ENCODE data around the gene TSPAN14.
"Not testable (repeated sequence)": the region's sequence is repeated elsewhere in the genome, so short reads cannot be mapped to it uniquely, and the experiment has no call there.

Gene TSPAN14, protein sequence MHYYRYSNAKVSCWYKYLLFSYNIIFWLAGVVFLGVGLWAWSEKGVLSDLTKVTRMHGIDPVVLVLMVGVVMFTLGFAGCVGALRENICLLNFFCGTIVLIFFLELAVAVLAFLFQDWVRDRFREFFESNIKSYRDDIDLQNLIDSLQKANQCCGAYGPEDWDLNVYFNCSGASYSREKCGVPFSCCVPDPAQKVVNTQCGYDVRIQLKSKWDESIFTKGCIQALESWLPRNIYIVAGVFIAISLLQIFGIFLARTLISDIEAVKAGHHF

DNA sequence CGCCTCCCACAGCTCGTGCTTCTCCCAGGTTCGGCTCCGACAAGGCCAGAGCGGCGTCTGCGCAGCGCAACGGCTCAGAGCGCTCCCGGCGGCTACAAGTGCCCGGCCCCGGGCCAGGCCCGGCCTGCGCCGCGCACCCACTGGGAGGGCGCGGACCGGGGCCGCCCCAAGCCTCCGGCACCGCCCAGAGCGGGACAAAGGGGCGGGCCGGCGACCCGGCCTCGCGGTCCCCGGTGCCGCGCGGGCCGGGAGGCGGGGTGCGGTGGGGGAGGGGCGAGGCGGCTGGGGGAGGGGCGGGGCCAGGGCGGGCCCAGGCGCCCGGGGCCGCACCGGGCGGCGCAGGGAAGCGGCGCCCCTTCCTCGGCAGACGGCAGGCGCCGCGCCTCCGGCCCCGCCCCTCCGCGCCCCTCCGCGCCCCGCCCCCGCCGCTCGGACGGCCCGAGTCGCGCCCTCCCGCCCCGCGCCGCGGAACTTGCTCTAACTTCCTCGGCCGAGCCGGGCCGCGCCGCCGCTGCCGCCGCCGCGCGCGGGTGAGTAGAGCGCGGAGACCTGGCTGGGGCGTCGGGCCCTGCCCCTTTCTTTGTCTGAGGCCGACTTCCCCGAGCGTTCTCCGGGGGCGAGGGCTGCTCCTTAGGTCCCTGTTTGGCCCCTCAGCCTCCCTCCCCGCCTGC lies at the start of gene TSPAN14:
TSPAN14 (plus strand) TSS at position 469 of the 671 bp plus-strand sequence. CDS start 34,924 bp downstream, outside the sequence.
- peak; percentile 81 for DNase-seq

DNA sequence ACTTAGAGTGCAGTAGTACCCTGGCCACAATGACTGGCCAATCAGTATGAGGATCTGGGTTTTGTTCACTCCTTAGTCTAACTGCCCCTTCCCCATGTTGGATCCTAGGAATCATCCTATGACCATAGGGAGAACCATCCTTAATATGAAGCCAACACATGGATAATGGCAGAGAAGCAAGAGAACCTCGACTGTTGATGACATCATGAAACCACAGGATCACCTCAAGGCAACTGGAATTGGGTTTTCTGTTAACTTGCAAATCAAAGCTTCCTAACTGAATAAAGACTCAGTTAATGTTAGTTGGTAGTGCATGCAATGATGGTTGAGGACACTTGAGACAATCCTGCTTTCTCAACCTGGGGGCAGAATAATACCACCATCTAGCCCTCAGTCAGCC lies 49.1 kb upstream of the TSPAN14 start:
- DNase-seq: no peak

DNA sequence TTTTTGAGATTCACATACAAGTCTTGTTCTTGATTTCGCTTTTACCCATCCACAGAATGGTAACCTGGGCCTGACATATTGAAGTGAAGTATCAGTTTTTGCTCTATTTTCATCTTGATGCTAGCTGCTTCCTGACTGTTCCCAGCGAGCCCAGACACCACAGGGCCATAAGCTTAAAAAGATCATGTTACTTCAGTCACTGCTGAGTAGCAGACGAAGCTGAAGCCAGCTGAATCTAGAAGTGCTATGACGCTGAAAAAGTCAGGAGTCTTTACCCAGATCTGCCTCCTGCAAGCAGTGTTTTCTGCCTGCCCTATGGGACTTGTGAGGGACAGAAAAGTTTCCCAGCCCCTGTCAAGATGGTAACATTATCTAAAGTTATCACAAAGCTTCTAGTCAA lies 48.5 kb upstream of the TSPAN14 start:
- DNase-seq: peak; percentile 69

DNA sequence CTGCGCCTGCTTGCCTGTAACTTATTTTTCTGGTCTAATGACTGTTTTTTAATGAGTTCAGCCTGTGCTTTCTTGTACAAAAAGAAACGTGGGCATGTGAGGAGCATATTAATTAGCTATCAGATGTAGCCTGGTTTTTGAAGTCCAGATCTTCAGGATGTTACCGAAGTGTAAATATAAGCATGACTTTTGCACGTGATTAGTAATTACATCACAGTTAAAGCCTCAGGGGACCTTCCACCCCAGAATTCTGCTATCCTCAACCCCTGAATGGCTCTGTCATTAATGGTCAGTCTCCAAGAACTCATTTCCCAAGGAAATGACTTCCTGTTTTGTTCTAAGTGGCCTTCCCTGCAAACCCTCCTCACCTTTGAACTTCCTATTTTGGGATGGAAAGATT lies 47.9 kb upstream of the TSPAN14 start:
- DNase-seq: no peak

DNA sequence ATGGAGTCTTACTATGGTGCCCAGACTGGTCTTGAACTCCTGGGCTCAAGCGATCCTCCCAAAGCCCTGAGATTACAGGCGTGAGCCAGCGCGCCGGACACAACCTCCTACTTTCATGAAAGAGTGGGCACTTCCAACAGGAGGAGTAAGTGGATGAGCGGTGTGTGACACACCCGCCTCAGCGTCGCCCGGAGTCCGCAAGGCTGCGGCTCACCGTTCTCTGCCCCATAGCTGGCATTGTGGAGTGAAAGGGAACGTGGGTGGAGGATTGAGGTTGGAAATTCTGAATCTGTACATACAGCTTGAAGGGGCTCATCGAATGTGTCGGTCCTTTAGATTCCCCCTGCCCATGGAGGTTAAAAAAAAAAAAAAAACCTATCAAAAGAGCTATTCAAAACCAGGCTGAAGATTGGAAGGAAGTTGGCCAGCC lies 46.3 kb upstream of the TSPAN14 start:
- peak; percentile 68 for DNase-seq

DNA sequence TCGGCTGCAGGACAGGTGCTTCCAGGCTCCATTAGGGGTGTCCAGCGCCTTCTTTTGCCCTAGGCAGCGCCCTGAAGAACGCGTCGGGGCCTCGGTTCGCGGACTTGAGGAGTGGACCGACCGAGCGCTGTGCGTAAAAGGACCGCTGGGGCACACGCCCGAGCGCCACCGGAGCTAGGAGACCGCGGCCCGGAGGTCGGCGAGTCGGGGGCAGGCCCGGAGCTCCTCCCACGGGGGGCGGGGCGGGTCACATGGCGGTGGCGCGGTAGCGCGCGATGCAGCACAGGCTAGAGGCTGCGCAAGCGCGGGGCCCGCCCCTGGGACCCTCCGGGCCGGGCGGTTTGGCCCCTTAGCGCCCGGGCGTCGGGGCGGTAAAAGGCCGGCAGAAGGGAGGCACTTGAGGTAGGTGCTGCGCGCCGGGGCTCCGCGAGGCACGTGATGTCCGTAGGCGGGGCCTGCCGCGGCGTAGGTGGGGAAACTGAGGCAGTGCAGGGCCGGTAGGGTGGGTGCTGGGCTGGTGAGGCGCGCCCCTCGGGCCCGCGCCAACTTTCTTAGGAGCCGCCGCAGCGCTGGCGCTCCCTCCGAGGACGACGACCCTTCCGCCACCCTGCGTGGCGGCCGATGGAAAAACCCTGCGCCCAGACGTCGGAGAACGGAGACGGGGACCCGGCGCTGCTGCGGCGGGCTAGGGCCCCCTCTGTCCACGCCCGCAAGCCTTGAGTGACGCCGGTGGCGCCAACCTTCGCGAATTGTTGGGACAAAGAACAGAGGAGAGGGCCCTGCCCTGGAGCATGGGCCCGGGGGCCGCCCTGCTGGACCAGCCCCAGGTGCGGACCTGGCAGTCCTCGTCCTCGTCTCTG lies 45.6 kb upstream of the TSPAN14 start, which contains the start of gene PRXL2A:
PRXL2A (plus strand) TSS at position 310 of the 860 bp plus-strand sequence. CDS start 11,917 bp downstream, outside the sequence.
- peak; percentile 60 for DNase-seq

DNA sequence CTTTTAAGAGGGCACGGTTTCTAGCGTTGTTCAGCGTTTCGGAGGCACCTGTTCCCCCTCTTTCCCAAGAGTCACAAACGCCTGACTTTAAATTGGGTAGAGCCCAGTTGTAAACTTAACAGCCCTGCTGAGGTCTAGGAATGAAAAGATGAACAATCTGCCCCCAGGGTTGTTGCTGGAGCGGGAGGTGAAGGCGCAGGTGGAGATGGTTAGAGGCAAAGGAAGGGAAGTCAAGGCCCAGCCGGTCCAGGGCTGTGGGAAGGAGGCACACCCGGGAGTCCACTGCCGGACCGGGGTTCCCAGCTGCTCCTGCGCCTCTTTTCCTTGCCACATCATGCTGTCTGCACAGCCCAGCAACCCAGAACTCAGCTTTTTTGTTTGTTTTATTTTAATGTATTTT lies 45.0 kb upstream of the TSPAN14 start:
- peak; percentile 42 for DNase-seq

DNA sequence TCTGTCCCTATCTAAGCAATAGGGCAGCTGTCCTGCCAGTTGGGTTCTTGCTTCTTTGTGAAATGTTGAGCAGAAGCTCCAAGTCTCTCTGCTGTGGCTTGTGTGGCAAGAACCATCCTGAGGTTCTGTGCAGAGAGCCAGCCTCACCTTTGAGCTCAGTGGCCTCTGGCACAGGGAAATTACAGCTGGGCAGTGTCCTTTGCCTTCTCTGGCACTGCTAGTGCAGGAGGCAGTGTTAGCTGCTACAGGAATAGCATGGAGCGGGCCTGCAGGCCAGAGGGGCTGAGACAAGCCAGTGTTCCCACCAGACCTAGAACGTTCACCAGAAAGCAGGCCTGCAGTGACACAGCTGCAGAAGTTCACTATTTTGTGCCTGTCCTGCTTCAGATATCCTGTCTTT lies 44.0 kb upstream of the TSPAN14 start:
- no peak for DNase-seq

DNA sequence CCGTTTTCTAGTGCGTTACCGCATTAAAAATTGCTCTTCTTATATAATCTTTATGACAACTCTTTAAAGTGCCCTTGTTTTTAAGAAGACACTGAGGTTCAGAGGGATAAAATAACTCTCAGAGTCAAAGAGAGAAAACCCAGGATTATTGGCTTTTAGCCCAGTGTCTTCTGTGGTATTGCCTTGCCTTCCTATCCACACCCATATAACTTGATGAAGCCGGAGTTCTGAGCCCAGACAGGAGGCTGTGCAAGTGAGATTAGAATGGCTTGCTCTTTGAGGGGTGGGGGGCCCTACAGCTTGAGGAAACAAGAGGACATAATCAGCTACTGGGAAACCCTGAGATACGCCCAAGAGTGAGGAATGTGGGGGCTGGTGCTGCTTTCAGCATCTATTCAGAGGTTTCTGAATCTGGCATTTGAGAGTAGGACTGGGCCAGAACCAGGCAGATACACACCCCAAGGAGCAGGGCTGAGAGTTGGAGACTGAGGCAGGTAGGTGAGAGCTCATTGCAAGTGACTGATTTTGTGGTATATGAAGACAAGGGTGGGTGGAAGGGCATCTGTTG lies 43.4 kb upstream of the TSPAN14 start:
- no peak for DNase-seq

DNA sequence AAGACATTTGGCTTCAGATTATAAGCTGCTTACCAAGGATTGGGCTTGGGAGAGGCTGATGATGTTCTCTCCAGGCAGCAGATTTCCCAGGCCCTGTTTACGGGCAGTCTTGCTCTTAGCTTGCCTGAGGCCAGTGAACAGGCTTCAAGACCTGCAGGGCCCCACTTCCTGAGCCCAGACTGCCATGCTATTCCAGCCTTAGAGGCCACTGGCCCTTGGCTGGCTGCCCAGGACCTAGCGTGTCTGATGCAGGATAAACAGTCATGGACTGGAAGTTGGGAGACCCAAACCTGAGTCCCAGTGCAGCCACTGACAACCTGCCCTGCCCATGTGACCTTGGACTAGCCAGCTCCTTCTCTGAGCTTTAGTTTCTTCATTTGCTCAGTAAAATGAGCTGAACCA lies 42.8 kb upstream of the TSPAN14 start:
- DNase-seq: peak; percentile 34

DNA sequence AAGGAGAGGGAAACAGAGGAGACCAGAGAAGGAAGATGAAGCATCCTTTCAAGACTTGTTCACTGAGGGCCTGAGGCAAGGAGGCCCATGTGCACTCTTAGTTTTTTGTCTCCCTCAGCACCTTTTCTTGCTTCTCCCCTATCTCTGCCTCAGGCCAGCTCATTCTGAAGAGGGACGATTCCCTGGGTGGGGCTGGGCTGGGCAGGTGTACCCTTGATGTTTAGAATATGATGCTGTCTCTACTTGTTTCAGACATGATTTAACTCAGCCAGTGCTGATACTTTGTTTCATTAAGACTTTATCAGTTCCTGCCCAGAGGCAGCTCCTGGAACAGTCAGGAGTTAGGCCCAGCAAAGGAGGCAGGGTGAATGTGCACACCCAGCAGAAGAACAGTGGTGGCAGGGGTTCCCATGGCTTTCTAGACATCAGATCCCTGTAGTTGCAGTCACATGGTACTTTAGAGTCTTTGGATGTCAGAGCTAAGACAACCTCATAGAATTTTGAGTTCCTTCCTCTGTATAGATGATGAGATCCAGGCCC lies 42.4 kb upstream of the TSPAN14 start:
- DNase-seq: no peak

DNA sequence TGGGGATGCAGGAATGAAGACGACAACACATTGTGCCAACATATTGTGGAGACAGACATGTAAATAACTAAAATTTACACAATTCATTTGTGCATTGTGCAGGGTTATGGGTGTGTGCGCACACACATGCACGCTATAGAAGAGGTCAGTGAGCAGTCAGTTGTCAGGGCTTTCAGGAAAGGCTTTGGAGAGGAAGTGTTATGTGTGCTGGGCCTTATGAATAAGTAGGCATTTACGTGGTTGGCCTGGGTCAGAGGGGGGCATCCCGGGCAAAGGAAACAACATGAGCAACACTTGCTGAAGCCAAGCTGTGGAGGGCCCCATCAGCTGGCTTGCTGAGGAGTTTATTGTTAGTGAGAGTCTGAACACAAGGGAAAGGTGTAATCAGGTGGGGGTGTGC lies 41.6 kb upstream of the TSPAN14 start:
- DNase-seq: peak; percentile 15

DNA sequence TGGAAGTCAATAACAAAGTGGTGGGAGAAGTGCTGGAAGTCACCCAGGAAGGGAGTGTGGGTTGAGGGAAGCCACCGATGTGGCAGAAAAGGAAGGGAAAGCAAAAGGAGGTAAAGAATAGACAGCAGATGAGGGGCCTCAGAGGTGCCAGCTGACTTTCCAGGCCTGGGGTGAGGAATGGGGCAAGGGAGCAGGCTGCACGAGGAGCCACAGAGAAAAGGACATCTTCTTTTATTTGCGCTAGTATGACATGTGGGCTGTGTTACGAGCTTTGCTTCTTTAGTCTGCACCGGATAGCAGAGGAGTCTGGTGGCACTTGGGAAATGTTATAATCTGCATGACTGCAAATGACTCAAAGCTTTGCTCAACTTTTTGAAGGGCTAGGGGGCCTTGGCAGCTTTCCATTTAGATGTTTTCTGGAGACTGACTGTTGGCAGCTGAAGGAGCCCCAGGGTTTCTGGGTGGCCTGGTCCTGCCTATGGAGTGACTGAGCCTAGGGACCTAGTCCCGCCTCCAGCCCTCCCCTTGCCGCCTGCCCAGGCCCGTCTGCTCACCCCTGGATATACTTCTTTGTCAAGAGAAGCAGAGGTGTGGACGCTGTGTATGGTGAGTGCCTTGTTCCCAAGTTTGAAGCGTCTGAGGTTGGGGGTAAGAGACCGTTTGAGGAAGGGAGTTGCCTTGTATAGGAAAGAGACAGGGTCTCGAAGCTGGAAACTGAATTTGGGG lies 40.7 kb upstream of the TSPAN14 start:
- DNase-seq: peak; percentile 45

DNA sequence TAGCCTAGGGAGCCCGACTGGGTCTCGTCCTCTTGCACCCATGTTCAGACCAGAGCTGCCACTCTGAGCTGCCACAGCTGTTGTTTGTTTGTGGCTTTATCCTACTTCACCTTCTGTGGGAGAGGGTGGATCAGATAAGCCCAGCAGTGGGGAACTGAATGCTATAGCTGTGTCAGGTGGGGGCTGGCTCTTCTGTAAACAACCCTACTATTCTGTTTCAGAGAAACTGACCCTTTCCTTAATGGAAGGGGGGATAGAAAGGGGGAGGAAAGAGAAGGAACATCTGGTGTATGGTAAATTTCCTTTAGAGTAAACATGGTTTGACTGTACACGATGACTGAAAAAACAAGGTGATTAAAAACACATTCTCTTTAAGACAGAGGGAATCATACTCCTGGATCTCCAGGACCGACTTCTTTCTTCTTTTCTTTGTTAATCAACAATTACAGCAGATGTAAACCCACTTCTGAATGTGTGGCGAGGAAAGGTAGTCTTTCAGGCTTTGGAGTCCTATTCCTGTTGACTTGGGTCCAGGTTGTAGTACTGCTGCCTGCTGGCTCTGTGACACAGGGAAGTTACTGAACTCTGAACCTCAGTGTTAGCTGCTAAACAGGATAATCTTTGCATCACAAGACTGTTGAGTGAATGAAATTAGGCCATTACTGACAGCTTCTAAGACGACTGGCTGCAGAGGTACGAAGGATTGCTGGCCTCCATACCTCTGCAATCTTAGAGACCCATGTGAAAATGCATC lies 39.8 kb upstream of the TSPAN14 start:
- DNase-seq: peak; percentile 55

DNA sequence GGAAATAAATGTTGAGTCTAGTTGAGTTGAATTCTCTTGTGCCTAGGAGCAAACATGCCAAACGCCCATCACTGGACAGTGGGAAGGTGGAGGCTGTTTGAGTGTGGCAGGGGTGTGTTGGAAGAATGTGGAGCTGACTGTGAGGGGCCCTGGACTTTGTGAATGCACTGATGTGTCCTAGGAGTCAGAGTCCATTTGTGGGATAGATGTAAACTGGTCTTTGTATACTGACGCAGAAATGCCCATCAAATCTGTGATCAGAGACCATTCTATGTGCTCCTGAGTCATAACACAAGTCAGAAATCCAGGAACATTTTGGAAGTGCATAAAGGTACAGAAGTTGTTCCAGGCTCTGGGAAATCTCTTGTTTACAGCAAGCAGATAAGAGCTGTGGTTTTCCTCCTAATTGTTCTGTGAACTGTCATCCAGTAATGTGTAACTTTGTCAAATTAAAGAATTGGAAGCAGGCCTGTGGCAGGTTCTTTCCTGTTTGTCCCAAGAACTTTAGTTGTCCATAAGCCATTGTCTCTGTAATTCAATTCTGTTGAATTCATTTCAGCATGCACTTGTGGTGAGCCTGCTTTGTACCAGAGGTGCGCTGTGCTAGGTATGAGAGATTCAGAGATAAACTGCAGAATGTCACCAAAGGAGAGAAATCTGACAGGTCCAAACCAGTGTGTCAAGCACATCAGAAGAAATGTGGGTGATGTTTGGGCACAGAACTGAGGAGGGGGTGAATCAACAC lies 38.2 kb upstream of the TSPAN14 start:
- DNase-seq: no peak

DNA sequence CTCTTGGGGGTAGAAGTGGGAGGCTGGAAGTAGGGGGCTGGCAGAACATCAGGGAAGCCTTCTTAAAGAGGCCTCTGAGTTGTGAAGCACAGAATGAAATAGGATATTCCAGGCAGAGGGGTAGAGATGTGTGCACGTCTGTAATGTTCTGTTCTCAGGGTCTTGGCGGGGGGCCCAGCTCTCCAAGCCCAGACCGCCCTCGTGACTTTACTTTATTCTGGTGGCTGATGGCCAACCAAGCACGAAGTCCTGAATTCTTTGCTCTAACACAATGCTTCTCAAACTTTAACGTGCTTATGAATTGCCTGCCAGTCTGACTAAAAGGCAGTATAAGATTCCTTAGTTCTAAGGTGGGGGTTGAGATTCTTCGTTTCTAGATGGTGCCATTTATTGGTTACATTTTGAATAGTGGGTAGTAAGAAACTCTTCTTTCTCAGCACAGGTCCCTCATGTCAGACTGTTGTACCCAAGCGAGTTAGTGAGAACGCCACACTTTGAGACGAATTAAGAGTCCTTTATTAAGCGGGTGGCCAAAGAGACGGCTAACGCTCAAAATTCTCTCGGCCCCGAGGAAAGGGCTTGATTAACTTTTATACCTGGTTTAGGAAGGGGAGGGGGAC lies 37.5 kb upstream of the TSPAN14 start:
- no peak for DNase-seq

DNA sequence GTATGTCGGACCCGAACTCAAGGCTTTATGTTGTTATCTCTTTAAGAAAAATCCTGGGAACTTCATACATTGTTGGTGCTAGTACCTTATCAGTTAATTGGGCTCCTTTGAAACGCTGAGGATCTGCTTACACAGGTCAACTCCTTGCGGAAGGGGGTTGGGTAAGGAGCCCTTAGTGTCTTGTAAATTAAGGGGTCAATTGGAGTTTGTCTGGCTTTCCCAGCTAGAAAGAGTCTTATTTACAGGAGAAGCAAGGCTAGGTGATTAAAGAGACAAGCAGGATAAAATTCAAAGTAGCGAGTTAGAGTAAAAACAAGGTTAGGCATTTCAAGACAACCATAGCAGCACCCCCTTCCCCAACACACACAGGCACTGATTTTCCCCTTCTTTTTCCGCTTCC lies 36.9 kb upstream of the TSPAN14 start:
- DNase-seq: not testable (repeated sequence)

DNA sequence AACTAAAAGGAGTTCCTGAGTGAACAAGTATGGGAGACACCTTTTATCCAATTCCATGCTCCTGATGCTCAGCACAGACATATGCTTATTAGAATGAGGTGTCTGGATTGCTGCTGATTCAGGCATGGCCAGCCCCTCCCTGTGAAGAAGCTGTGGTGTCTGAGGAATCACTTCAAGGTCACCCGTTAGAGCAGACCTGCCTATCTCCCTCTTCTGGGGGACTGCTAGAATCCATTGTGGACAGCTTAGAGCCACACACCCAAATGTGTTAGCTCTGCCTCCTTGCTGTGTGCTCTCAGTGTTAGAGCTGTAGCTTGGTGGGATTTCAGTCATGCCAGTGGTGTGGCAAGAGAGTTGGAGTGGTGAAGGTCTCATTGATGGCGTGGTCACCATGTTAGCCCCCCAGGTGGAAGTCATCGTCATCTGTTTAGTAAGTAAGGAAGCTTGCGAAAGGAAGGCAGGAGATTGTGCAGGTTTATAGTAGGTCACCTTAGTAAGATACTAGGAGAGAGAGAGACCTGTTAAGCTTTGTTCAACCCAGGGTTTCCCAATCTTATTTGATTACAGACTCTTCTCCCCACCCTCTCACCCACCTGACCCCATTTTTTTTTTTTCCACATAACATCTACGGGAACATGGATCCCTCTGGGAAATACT lies 32.9 kb upstream of the TSPAN14 start:
- DNase-seq: no peak

DNA sequence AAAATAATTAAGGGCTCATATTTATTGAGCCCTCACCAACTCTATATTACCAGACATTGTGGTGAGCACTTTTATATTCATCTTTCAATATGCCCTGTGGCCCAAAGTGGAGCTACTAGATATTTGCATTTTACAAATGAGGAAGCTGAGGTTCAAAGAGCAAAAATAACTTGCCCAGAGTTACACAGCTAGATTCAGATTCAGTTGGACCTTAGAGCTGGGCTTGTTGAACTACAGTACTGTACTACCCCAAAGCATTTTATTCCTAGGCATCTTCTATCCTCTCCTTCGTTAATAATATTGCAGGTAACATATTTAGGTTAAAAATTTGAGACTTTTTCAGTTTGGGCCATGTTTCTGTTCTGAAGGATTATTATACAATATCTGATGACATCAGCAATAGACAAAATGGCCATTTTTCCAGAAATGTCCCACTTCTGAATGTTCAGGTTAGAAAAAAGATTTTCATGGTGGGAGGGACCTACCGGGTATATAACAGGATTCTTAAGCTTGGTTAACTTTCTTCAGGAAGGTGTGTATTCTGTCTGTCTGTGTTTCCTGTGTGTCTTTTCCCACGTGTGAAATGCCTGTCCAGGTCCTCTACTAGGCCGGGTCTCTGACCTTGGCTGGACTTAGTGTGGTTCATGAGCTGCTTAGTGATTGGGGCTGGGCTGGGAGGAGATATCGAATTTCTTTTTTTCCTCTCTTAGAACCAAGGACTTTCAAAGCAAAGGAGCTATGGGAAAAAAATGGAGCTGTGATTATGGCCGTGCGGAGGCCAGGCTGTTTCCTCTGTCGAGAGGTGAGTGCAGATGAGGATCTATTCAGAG lies 32.2 kb upstream of the TSPAN14 start:
- no peak for DNase-seq
